ENCODE results near the gene ZNF492. TPM values are rescaled to one million over a fixed set of nuclear protein-coding genes. Genes with fewer than 3 reads are reported as not detected.
"Not testable (repeated sequence)": the region's sequence is repeated elsewhere in the genome, so short reads cannot be mapped to it uniquely, and the experiment has no call there.

Gene ZNF492
- total RNA-seq, 1 experiment from 2014 or later, result 0.05 TPM

- not testable (repeated sequence) for DNase-seq (ENCODE audit: low spot score)
Measured at GRCh38 chr19:22617181-22617580, 16.9 kb upstream of the ZNF492 start.

GRCh38 chr19:22617614-22618320 lies 16.4 kb upstream of the ZNF492 start:
- no peak for DNase-seq (ENCODE audit: low spot score)

- no peak for DNase-seq (ENCODE audit: low spot score)
Measured at GRCh38 chr19:22619371-22619770, 14.8 kb upstream of the ZNF492 start.

GRCh38 chr19:22619932-22620331 lies 14.2 kb upstream of the ZNF492 start:
- no peak for DNase-seq (ENCODE audit: low spot score)

- no peak for DNase-seq (ENCODE audit: low spot score)
Measured at GRCh38 chr19:22620401-22620800, 13.7 kb upstream of the ZNF492 start.

- no peak for DNase-seq (ENCODE audit: low spot score)
Measured at GRCh38 chr19:22620912-22621311, 13.2 kb upstream of the ZNF492 start.

GRCh38 chr19:22622020-22622419 lies 12.1 kb upstream of the ZNF492 start:
- no peak for DNase-seq (ENCODE audit: low spot score)

- DNase-seq (ENCODE audit: low spot score), result no peak
Measured at GRCh38 chr19:22622901-22623840, 11.0 kb upstream of the ZNF492 start.

- DNase-seq (ENCODE audit: low spot score), result no peak
Measured at GRCh38 chr19:22623841-22624221, 10.3 kb upstream of the ZNF492 start.

GRCh38 chr19:22625266-22626035 lies 8.7 kb upstream of the ZNF492 start:
- no peak for DNase-seq (ENCODE audit: low spot score)

- DNase-seq (ENCODE audit: low spot score), result no peak
Measured at GRCh38 chr19:22627526-22627925, 6.6 kb upstream of the ZNF492 start.

GRCh38 chr19:22628401-22628800 lies 5.7 kb upstream of the ZNF492 start:
- DNase-seq (ENCODE audit: low spot score), result no peak

- no peak for DNase-seq (ENCODE audit: low spot score)
Measured at GRCh38 chr19:22634450-22634827, 315 bp downstream of the ZNF492 start.

- DNase-seq (ENCODE audit: low spot score), result not testable (repeated sequence)
Measured at GRCh38 chr19:22685493-22685892, 51.4 kb downstream of the ZNF492 start.

- DNase-seq (ENCODE audit: low spot score), result not testable (repeated sequence)
Measured at GRCh38 chr19:22702661-22703060, 68.5 kb downstream of the ZNF492 start.

GRCh38 chr19:22703096-22703495 lies 69.0 kb downstream of the ZNF492 start:
- DNase-seq (ENCODE audit: low spot score), result not testable (repeated sequence)

GRCh38 chr19:22708983-22709382 lies 74.9 kb downstream of the ZNF492 start:
- no peak for DNase-seq (ENCODE audit: low spot score)

Other genes with a start within 250 kb of the ZNF492 start
- gene ZNF98, start 212.0 kb upstream of the ZNF492 start, total RNA-seq (2014; rRNA removed; shearing (Covaris generic)), result not detected in 2 replicates
- not detected in 2 replicates for gene ZNF99, start 149.8 kb downstream of the ZNF492 start, total RNA-seq (2014; rRNA removed; shearing (Covaris generic))
- 0.19 TPM in 1 of 2 replicates, not detected in the other for gene ZNF723, start 198.0 kb downstream of the ZNF492 start, total RNA-seq (2014; rRNA removed; shearing (Covaris generic))

Measured in A172 (cell line).